HEK293 (cell line): Measurements from ENCODE around the gene EEF1A2.
A peak's percentile ranks its signal among the peaks of the same experiment; 100 is the strongest.

Experiments
- CTCF ChIA-PET: fragments of 350-600 bp; formaldehyde crosslinking; extraction: SDS; loops from one replicate; lab custom pipeline; 2021; ENCODE audit warnings: antibody characterized with exemption; lab: Yijun Ruan, JAX
- POLR2A ChIA-PET: fragments of 300-600 bp; formaldehyde crosslinking; extraction: SDS; loops from one replicate; lab custom pipeline; 2020; ENCODE audit warnings: antibody characterized with exemption, inconsistent platforms; lab: Yijun Ruan, JAX
- H3K27ac ChIP-seq: fragments of 200-500 bp; sonication (Bioruptor generic); 2 replicates; pipeline ENCODE4 v1.5.1; 2014; ENCODE audit warnings: low read depth, low read length, control low read depth, inconsistent platforms; ENCODE audit errors: extremely low read depth
- H3K36me3 ChIP-seq, 2 experiments: fragments of 200-500 bp in 1 of 2; sonication (Bioruptor generic) in 1 of 2; 1 replicate in 1 of 2; 2 replicates in 1 of 2; pipeline ENCODE4 v1.5.1; 2014 to 2017; ENCODE audit warnings: inconsistent platforms in 2 of 2, low read length in 2 of 2; ENCODE audit not compliant: control insufficient read depth in 2 of 2, insufficient read depth in 1 of 2
- H3K4me1 ChIP-seq: fragments of 200-500 bp; sonication (Bioruptor generic); 2 replicates; pipeline ENCODE4 v1.5.1; 2014; ENCODE audit warnings: mild to moderate bottlenecking, low read length, inconsistent platforms; ENCODE audit not compliant: control insufficient read depth, insufficient read depth
- H3K4me3 ChIP-seq: 2 replicates; pipeline ENCODE4 v1.5.1; 2011; ENCODE audit warnings: low read depth, mild to moderate bottlenecking, control low read depth, low read length, moderate library complexity
- H3K9me3 ChIP-seq: fragments of 200-500 bp; sonication (Bioruptor generic); 2 replicates; pipeline ENCODE4 v1.5.1; 2014; ENCODE audit warnings: low read depth, low read length, inconsistent platforms; ENCODE audit not compliant: control insufficient read depth, insufficient read depth
- CTCF ChIP-seq: fragments of 450-650 bp; formaldehyde crosslinking; IDR thresholded peaks from 2 replicates; pipeline ENCODE4 v1.5.1; 2016; ENCODE audit warnings: missing biosample characterization, missing genetic modification characterization
- GLIS2 ChIP-seq: fragments of 450-650 bp; formaldehyde crosslinking; IDR thresholded peaks from 2 replicates; pipeline ENCODE4 v1.5.1; 2016; ENCODE audit warnings: missing biosample characterization, missing genetic modification characterization
- KLF16 ChIP-seq: fragments of 450-650 bp; formaldehyde crosslinking; IDR thresholded peaks from 2 replicates; pipeline ENCODE4 v1.5.1; 2017; ENCODE audit warnings: missing biosample characterization, missing genetic modification characterization
- KLF9 ChIP-seq: fragments of 450-650 bp; formaldehyde crosslinking; IDR thresholded peaks from 2 replicates; pipeline ENCODE4 v1.5.1; 2016; ENCODE audit warnings: missing biosample characterization, missing genetic modification characterization, low read depth
- RBAK ChIP-seq: fragments of 450-650 bp; formaldehyde crosslinking; IDR thresholded peaks from 2 replicates; pipeline ENCODE4 v1.5.1; 2016; ENCODE audit warnings: missing biosample characterization, missing genetic modification characterization
- REST ChIP-seq: fragments of 450-650 bp; formaldehyde crosslinking; IDR thresholded peaks from 2 replicates; pipeline ENCODE4 v1.5.1; 2016; ENCODE audit warnings: missing biosample characterization, missing genetic modification characterization
- SETDB1 ChIP-seq: IDR thresholded peaks from one replicate; pipeline ENCODE4 v1.6.1; 2017; ENCODE audit warnings: mild to moderate bottlenecking, low read length, moderate library complexity, mixed read lengths; ENCODE audit not compliant: insufficient read length
- TCF7L2 ChIP-seq: IDR thresholded peaks from 2 replicates; pipeline ENCODE4 v1.6.1; 2011; ENCODE audit warnings: low read depth, mild to moderate bottlenecking, inconsistent platforms, low read length, moderate library complexity, borderline replicate concordance
- ZBTB1 ChIP-seq: fragments of 450-650 bp; formaldehyde crosslinking; IDR thresholded peaks from 2 replicates; pipeline ENCODE4 v1.5.1; 2016; ENCODE audit warnings: missing biosample characterization, missing genetic modification characterization
- ZBTB8A ChIP-seq: fragments of 450-650 bp; formaldehyde crosslinking; IDR thresholded peaks from 2 replicates; pipeline ENCODE4 v1.5.1; 2016; ENCODE audit warnings: missing biosample characterization, missing genetic modification characterization
- ZFP37 ChIP-seq: fragments of 450-650 bp; formaldehyde crosslinking; IDR thresholded peaks from 2 replicates; pipeline ENCODE4 v1.5.1; 2016; ENCODE audit warnings: missing biosample characterization, missing genetic modification characterization
- ZFP69B ChIP-seq: fragments of 450-650 bp; formaldehyde crosslinking; IDR thresholded peaks from 2 replicates; pipeline ENCODE4 v1.5.1; 2016; ENCODE audit warnings: missing biosample characterization, missing genetic modification characterization
- ZNF133 ChIP-seq: fragments of 450-650 bp; formaldehyde crosslinking; IDR thresholded peaks from 2 replicates; pipeline ENCODE4 v1.5.1; 2016; ENCODE audit warnings: missing biosample characterization, missing genetic modification characterization
- ZNF211 ChIP-seq: fragments of 450-650 bp; formaldehyde crosslinking; IDR thresholded peaks from 2 replicates; pipeline ENCODE4 v1.5.1; 2016; ENCODE audit warnings: low read depth, missing biosample characterization, missing genetic modification characterization
- ZNF221 ChIP-seq: fragments of 450-650 bp; formaldehyde crosslinking; IDR thresholded peaks from 2 replicates; pipeline ENCODE4 v1.5.1; 2017; ENCODE audit warnings: missing biosample characterization, missing genetic modification characterization, borderline replicate concordance
- ZNF239 ChIP-seq: fragments of 450-650 bp; formaldehyde crosslinking; IDR thresholded peaks from 2 replicates; pipeline ENCODE4 v1.5.1; 2016; ENCODE audit warnings: missing biosample characterization, missing genetic modification characterization
- ZNF248 ChIP-seq: fragments of 450-650 bp; formaldehyde crosslinking; IDR thresholded peaks from 2 replicates; pipeline ENCODE4 v1.5.1; 2017; ENCODE audit warnings: missing biosample characterization, missing genetic modification characterization
- ZNF26 ChIP-seq: fragments of 450-650 bp; formaldehyde crosslinking; IDR thresholded peaks from 2 replicates; pipeline ENCODE4 v1.5.1; 2016; ENCODE audit warnings: missing biosample characterization, missing genetic modification characterization
- ZNF394 ChIP-seq: fragments of 450-650 bp; formaldehyde crosslinking; IDR thresholded peaks from 2 replicates; pipeline ENCODE4 v1.5.1; 2016; ENCODE audit warnings: missing biosample characterization, missing genetic modification characterization, mild to moderate bottlenecking, moderate library complexity, borderline replicate concordance
- ZNF596 ChIP-seq: fragments of 450-650 bp; IDR thresholded peaks from 2 replicates; pipeline ENCODE4 v1.5.0; 2018; ENCODE audit warnings: missing biosample characterization, mild to moderate bottlenecking, missing genetic modification characterization, moderate library complexity
- ZNF629 ChIP-seq: fragments of 450-650 bp; formaldehyde crosslinking; IDR thresholded peaks from 2 replicates; pipeline ENCODE4 v1.5.1; 2017; ENCODE audit warnings: missing biosample characterization, missing genetic modification characterization
- ZNF664 ChIP-seq: fragments of 450-650 bp; formaldehyde crosslinking; IDR thresholded peaks from 2 replicates; pipeline ENCODE4 v1.5.1; 2016; ENCODE audit warnings: missing biosample characterization, missing genetic modification characterization
- ZNF670 ChIP-seq: fragments of 450-650 bp; formaldehyde crosslinking; IDR thresholded peaks from 2 replicates; pipeline ENCODE4 v1.5.1; 2016; ENCODE audit warnings: missing biosample characterization, missing genetic modification characterization, low read depth
- ZNF791 ChIP-seq: fragments of 450-650 bp; formaldehyde crosslinking; IDR thresholded peaks from 2 replicates; pipeline ENCODE4 v1.5.1; 2016; ENCODE audit warnings: missing biosample characterization, missing genetic modification characterization

The EEF1A2 gene

GRCh38 chr20:63491078-63491477, 7.8 kb downstream of the EEF1A2 start:
- Histone ChIP-seq H3K9me3 (no peaks in the 10 kb centered on the region), H3K4me3 (no peak overlapping the region), H3K4me1 (no peaks in the 10 kb centered on the region), H3K36me3 (peaks cover 13 to 74% of the 10 kb centered on the region in 2 experiments; a peak in 2 of 3 replicates), H3K27ac (no peak overlapping the region)
- CTCF ChIA-PET = no interaction called here
- TF ChIP-seq ZNF664 = no peak
- peak; percentile 15; the same call in 1 of the 2 replicates for TF ChIP-seq GLIS2
- TF ChIP-seq ZNF211 = no peak
- TF ChIP-seq ZNF239 (tag by site-specific recombination) = no peak
- no peak for TF ChIP-seq SETDB1
- no peak for TF ChIP-seq CTCF
- TF ChIP-seq ZNF394 = no peak
- TF ChIP-seq ZNF596 (tag by site-specific recombination) = no peak
- TF ChIP-seq KLF16 (tag by site-specific recombination) = no peak
- TF ChIP-seq ZNF248 (tag by site-specific recombination) = no peak
- peak; percentile 99 for TF ChIP-seq ZFP37 (tag by site-specific recombination)
- 0 out of 2 replicates have a peak, but pooled peaks have one; percentile 49 for TF ChIP-seq ZFP69B (tag by site-specific recombination)
- POLR2A ChIA-PET = no interaction called here

- H3K36me3 ChIP-seq = peaks cover 13 to 68% of the 10 kb centered on the region in 2 experiments; a peak in 2 of 3 replicates
- no peak overlapping the region for H3K27ac ChIP-seq
- POLR2A ChIA-PET = no interaction called here
- H3K9me3 ChIP-seq = no peaks in the 10 kb centered on the region
- CTCF ChIA-PET = no interaction called here
- no peak for TF ChIP-seq ZNF26
- TF ChIP-seq ZBTB1 (tag by site-specific recombination) = no peak
- no peak for TF ChIP-seq ZBTB8A (tag by site-specific recombination)
- no peak for TF ChIP-seq ZNF221
- H3K4me1 ChIP-seq = no peaks in the 10 kb centered on the region
- H3K4me3 ChIP-seq = no peak overlapping the region
These were observed 8.5 kb downstream of the EEF1A2 start for GRCh38 chr20:63490416-63490815.

- H3K4me1 ChIP-seq = no peaks in the 10 kb centered on the region
- peaks cover 13 to 49% of the 10 kb centered on the region in 2 experiments; a peak in 2 of 3 replicates for H3K36me3 ChIP-seq
- no peaks in the 10 kb centered on the region for H3K9me3 ChIP-seq
- no peak overlapping the region for H3K4me3 ChIP-seq
- POLR2A ChIA-PET = interaction anchor here (0.6 to 1.5 kb wide), 2 partner anchors 14 to 386 kb away, joined by 3 read pairs; no protein-coding TSS in a partner anchor
- CTCF ChIA-PET = no interaction called here
- no peak overlapping the region for H3K27ac ChIP-seq
- TF ChIP-seq ZNF670 (tag by site-specific recombination) = no peak
- TF ChIP-seq ZNF791 (tag by site-specific recombination) = no peak
- TF ChIP-seq REST (tag by site-specific recombination) = no peak
- no peak for TF ChIP-seq ZNF133 (tag by site-specific recombination)
- no peak for TF ChIP-seq RBAK (tag by site-specific recombination)
- no peak for TF ChIP-seq KLF9 (tag by site-specific recombination)
- no peak for TF ChIP-seq TCF7L2
- TF ChIP-seq ZNF629 (tag by site-specific recombination) = no peak
These were observed 10.3 kb downstream of the EEF1A2 start for GRCh38 chr20:63488315-63489251.
